Ascending aorta (tissue), 2 donors: ENCODE measurements around the gene PTPRN2. TPM values are rescaled to one million over a fixed set of nuclear protein-coding genes. Genes with fewer than 3 reads are reported as not detected.

ENCODE experiments used
- DNase-seq, 2 donors: peaks; one replicate each; pipeline ENCODE4 v3.0.0-alpha.2; 2019; ENCODE audit warnings: low spot score in 2 of 2
- H3K27ac ChIP-seq, 2 donors: fragments of 200-600 bp; sonication (generic); one replicate each; pipeline ENCODE4 v1.5.1; 2016 to 2017; ENCODE audit warnings: mild to moderate bottlenecking in 1 of 2
- H3K27me3 ChIP-seq: fragments of 200-600 bp; sonication (generic); one replicate; pipeline ENCODE4 v1.5.1; 2017
- H3K36me3 ChIP-seq, 2 donors: fragments of 200-600 bp; sonication (generic); one replicate each; pipeline ENCODE4 v1.5.1; 2016
- H3K4me1 ChIP-seq, 2 donors: fragments of 200-600 bp; sonication (generic); one replicate each; pipeline ENCODE4 v1.5.1; 2016 to 2017; ENCODE audit warnings: mild to moderate bottlenecking in 1 of 2
- H3K4me3 ChIP-seq, 2 donors: fragments of 200-600 bp; sonication (generic); one replicate each; pipeline ENCODE4 v1.5.1; 2016 to 2017; ENCODE audit warnings: mild to moderate bottlenecking in 1 of 2
- H3K9me3 ChIP-seq, 2 donors: fragments of 200-600 bp; sonication (generic); one replicate each; pipeline ENCODE4 v1.5.1; 2016
- CTCF ChIP-seq, 3 experiments: fragments of 200-600 bp in 2 of 3; fragments of 450-650 bp in 1 of 3; sonication (generic) in 2 of 3; IDR thresholded peaks; one replicate each; pipeline ENCODE4 v1.5.1; 2016 to 2019; ENCODE audit warnings: antibody characterized with exemption in 3 of 3, mild to moderate bottlenecking in 1 of 3, moderate library complexity in 1 of 3
- intact Hi-C: fragments of 100-400 bp; cut with DNase I; formaldehyde crosslinking; loops from one replicate; pipeline ENCODE4 v1.15.1; 2023
- total RNA-seq: library from RNA; depleted of rRNA; stranded (reverse); fragments of >200 nt; gene quantifications from one replicate; pipeline ENCODE4 v1.1.0, GENCODE V29; 2016

Gene PTPRN2
- total RNA-seq, 1 donor from 2014 or later: 7.3 TPM

DNA sequence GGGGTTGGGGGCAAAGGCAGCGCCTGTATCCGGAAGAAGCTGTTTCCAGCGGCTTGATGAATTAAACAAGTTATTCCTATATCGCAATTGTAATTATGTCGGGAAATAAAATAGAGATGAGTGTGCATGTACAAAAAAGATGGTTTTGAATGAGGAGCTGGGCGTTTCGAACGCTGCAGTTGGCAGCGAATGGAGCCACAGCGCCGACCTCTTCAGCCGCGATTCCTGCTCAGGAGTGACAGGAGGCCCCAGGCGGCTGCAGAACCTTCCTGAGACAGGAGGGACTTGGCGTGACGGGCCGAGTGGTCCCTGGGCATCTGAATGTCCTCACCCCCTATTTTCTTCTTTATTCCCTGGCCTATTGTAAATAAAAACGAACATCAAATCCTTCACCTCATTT, 1065.9 kb downstream of the PTPRN2 start:
- intact Hi-C loops: no loop called here
- no peak overlapping the region for H3K4me3 ChIP-seq
- H3K4me1 ChIP-seq: no peaks in the 10 kb centered on the region
- H3K9me3 ChIP-seq: no peaks in the 10 kb centered on the region
- H3K27me3 ChIP-seq: no peaks in the 10 kb centered on the region
- DNase-seq: no peak
- TF ChIP-seq CTCF (IDR thresholded peaks at IDR 0.05): no peak
- no peaks in the 10 kb centered on the region for H3K36me3 ChIP-seq
- no peak overlapping the region for H3K27ac ChIP-seq

DNA sequence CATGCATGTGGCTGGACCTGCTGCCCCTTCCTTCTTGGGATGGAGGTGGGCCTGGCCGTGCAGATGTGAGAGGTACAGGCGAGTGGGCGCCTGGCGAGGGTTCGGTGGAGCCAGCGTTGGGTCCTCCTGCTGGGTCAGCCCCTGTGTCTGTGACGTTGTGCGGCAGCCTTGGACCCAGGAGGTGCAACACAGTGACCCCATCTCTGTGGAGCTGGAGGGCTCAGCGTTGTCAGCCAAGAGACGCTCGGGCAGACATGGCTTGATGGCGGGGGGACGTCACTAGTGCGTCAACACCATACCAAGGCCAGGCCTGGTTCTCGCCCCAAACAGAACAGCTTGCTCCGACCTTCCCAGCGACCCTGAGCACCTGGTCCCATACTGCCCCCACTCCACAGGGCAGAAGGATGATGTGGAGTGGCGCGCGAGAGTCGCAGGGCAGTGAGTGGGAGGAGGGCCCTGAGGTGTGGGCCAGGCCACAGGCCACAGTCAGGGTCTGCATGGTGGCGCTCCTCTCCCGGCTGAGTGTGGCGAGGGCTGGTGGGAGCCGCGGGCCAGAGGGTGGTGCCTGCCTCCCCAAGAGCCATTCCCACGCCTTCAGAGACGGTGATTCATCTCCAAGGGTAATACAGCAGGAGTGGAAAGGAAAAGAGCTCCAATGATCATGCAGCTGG, 1066.4 kb downstream of the PTPRN2 start:
- H3K27me3 ChIP-seq: no peaks in the 10 kb centered on the region
- intact Hi-C loops: no loop called here
- H3K36me3 ChIP-seq: no peaks in the 10 kb centered on the region
- H3K27ac ChIP-seq: no peak overlapping the region
- H3K9me3 ChIP-seq: no peaks in the 10 kb centered on the region
- TF ChIP-seq CTCF (IDR thresholded peaks at IDR 0.05): no peak
- no peak overlapping the region for H3K4me3 ChIP-seq
- peak in 1 of 2 donors; percentile 33 for DNase-seq
- no peaks in the 10 kb centered on the region for H3K4me1 ChIP-seq

- Histone ChIP-seq H3K4me3 (no peak overlapping the region), H3K9me3 (no peaks in the 10 kb centered on the region), H3K36me3 (no peaks in the 10 kb centered on the region), H3K27me3 (no peaks in the 10 kb centered on the region), H3K27ac (no peak overlapping the region), H3K4me1 (no peaks in the 10 kb centered on the region)
- peak in 1 of 2 donors; percentile 45 for DNase-seq
- intact Hi-C loops: no loop called here
- no peak for TF ChIP-seq CTCF (IDR thresholded peaks at IDR 0.05)
These were observed 1067.4 kb downstream of the PTPRN2 start for GRCh38 chr7:157520249-157520648.

DNA sequence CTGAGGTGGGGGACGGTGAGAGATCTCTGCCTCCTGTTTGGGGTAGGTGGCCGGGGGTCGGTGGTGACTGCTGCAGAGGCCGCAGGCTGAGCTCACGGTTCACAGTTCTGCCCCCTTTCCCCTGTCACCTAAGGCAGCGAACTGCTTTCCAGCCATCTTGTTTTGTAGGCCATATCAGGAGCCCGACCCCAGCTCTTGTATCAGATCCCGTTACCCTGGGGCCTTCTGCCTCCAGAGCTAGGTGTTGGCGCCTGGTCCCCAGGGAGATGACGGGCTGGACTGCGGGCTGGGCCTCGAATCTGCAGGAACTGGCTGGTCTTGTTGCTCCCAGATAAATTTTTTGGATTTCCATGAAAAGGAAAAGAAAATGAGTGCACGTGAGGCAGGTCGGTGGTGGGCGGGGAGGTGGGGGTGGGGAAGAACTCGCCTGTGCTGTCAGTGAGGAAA, 1067.8 kb downstream of the PTPRN2 start:
- Histone ChIP-seq H3K4me1 (no peaks in the 10 kb centered on the region), H3K4me3 (no peak overlapping the region), H3K27me3 (no peaks in the 10 kb centered on the region), H3K27ac (no peak overlapping the region), H3K36me3 (no peaks in the 10 kb centered on the region), H3K9me3 (no peaks in the 10 kb centered on the region)
- intact Hi-C loops: no loop called here
- peak in 1 of 2 donors; percentile 27 for DNase-seq
- no peak for TF ChIP-seq CTCF (IDR thresholded peaks at IDR 0.05)

DNA sequence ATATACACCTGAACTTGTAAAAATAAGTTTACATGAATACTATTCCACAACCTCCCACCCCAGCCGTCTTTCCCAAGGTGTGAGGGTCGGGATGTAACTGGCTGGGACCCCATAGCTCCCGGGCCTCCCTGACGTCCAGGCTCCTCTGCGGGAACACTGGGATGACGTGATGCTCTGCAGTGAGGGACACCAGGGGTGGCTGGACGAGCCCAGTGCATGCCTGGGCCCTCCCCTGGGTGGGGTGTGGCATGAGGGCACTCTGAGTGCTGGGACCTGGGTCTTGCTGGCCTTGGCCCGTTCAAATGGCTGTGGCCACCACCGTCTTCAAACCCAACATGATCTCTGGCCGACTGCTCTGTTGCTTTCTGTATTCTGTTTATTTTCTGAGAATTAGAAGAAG, 1068.4 kb downstream of the PTPRN2 start:
- DNase-seq: peak in 1 of 2 donors; percentile 39

More for the DNA sequence above, 1068.4 kb downstream of the PTPRN2 start:
- no peak overlapping the region for H3K27ac ChIP-seq
- no peak overlapping the region for H3K4me3 ChIP-seq
- H3K36me3 ChIP-seq: no peaks in the 10 kb centered on the region
- TF ChIP-seq CTCF (IDR thresholded peaks at IDR 0.05): no peak
- H3K4me1 ChIP-seq: no peaks in the 10 kb centered on the region
- intact Hi-C loops: no loop called here
- H3K9me3 ChIP-seq: no peaks in the 10 kb centered on the region
- H3K27me3 ChIP-seq: no peaks in the 10 kb centered on the region
